Measurements from ENCODE around the gene ISYNA1. TPM values are rescaled to one million over a fixed set of nuclear protein-coding genes. Genes with fewer than 3 reads are reported as not detected.

The ISYNA1 gene
- polyA plus RNA-seq, 4 donors = 85.7 to 154 (median 134) TPM

Other genes with a start within 250 kb of the ISYNA1 start
- 10 to 100 TPM in 2 of 4 donors, 1 to 10 TPM in 2; 8.1 to 12.1 (median 10.6) TPM for gene MPV17L2, start 244.9 kb downstream of the ISYNA1 start, polyA plus RNA-seq (ENCODE audit: insufficient read length in 4 of 4)
- 1 to 10 TPM; 4.6 to 5.8 (median 5.3) TPM for gene RAB3A, start 234.1 kb downstream of the ISYNA1 start, polyA plus RNA-seq (ENCODE audit: insufficient read length in 4 of 4)
- gene PDE4C, start 211.7 kb downstream of the ISYNA1 start, polyA plus RNA-seq (ENCODE audit: insufficient read length in 4 of 4) = 1 to 10 TPM; 1.1 to 2.1 (median 1.4) TPM
- gene IQCN, start 163.7 kb downstream of the ISYNA1 start, polyA plus RNA-seq (ENCODE audit: insufficient read length in 4 of 4) = 10 to 100 TPM in 2 of 4 donors, 1 to 10 TPM in 2; 3.4 to 13.8 (median 8.9) TPM
- gene JUND, start 156.5 kb downstream of the ISYNA1 start, polyA plus RNA-seq (ENCODE audit: insufficient read length in 4 of 4) = 100 to 1,000 TPM in 2 of 4 donors, 10 to 100 TPM in 2; 75.4 to 102 (median 91.3) TPM
- gene LSM4, start 115.1 kb downstream of the ISYNA1 start, polyA plus RNA-seq (ENCODE audit: insufficient read length in 4 of 4) = 100 to 1,000 TPM in 2 of 4 donors, 10 to 100 TPM in 2; 90.4 to 134 (median 105) TPM
- gene PGPEP1, start 97.5 kb downstream of the ISYNA1 start, polyA plus RNA-seq (ENCODE audit: insufficient read length in 4 of 4) = 10 to 100 TPM; 21.2 to 31.5 (median 26.5) TPM
- 10 to 100 TPM in 1 of 4 donors, 1 to 10 TPM in 3; 5.5 to 19.2 (median 8.2) TPM for gene GDF15, start 52.0 kb downstream of the ISYNA1 start, polyA plus RNA-seq (ENCODE audit: insufficient read length in 4 of 4)
- gene LRRC25, start 40.5 kb downstream of the ISYNA1 start, polyA plus RNA-seq (ENCODE audit: insufficient read length in 4 of 4) = 1 to 10 TPM in 2 of 4 donors, under 1 TPM in 2; 0.79 to 1.9 (median 1.1) TPM
- 100 to 1,000 TPM in 3 of 4 donors, 10 to 100 TPM in 1; 56.3 to 130 (median 114) TPM for gene SSBP4, start 18.7 kb downstream of the ISYNA1 start, polyA plus RNA-seq (ENCODE audit: insufficient read length in 4 of 4)
- 10 to 100 TPM in 3 of 4 donors, 1 to 10 TPM in 1; 8.3 to 13.8 (median 12.3) TPM for gene ELL, start 83.9 kb upstream of the ISYNA1 start, polyA plus RNA-seq (ENCODE audit: insufficient read length in 4 of 4)
- gene FKBP8, start 105.4 kb upstream of the ISYNA1 start, polyA plus RNA-seq (ENCODE audit: insufficient read length in 4 of 4) = 100 to 1,000 TPM; 155 to 215 (median 193) TPM
- gene KXD1, start 119.7 kb upstream of the ISYNA1 start, polyA plus RNA-seq (ENCODE audit: insufficient read length in 4 of 4) = 10 to 100 TPM; 55.5 to 75.7 (median 67.6) TPM
- 1,000 to 10,000 TPM in 1 of 4 donors, 100 to 1,000 TPM in 3; 710 to 1,047 (median 838) TPM for gene UBA52, start 133.7 kb upstream of the ISYNA1 start, polyA plus RNA-seq (ENCODE audit: insufficient read length in 4 of 4)
- gene REX1BD, start 150.7 kb upstream of the ISYNA1 start, polyA plus RNA-seq (ENCODE audit: insufficient read length in 4 of 4) = 10 to 100 TPM; 22.5 to 51.3 (median 38.4) TPM
- gene CRLF1, start 168.7 kb upstream of the ISYNA1 start, polyA plus RNA-seq (ENCODE audit: insufficient read length in 4 of 4) = 1 to 10 TPM; 3.3 to 7.7 (median 4.1) TPM
- 1 to 10 TPM; 2.3 to 4.1 (median 3.7) TPM for gene TMEM59L, start 174.7 kb upstream of the ISYNA1 start, polyA plus RNA-seq (ENCODE audit: insufficient read length in 4 of 4)
- gene KLHL26, start 198.9 kb upstream of the ISYNA1 start, polyA plus RNA-seq (ENCODE audit: insufficient read length in 4 of 4) = 10 to 100 TPM in 2 of 4 donors, 1 to 10 TPM in 2; 6.4 to 13.3 (median 9.8) TPM
- 10 to 100 TPM; 12.2 to 32.4 (median 21.6) TPM for gene CRTC1, start 245.5 kb upstream of the ISYNA1 start, polyA plus RNA-seq (ENCODE audit: insufficient read length in 4 of 4)

Measured in left renal cortex interstitium (tissue), 4 donors.